CD8-positive, alpha-beta memory T cell (primary cell): Measurements from ENCODE around the gene IRF1. TPM values are rescaled to one million over a fixed set of nuclear protein-coding genes. Genes with fewer than 3 reads are reported as not detected.

ENCODE experiments used
- CTCF ChIA-PET: fragments of 350-600 bp; sonication (Branson Sonifier 250); formaldehyde crosslinking; loops from one replicate; lab custom pipeline; 2021; ENCODE audit warnings: antibody characterized with exemption; lab: Charles Lee
- POLR2A ChIA-PET: fragments of 350-600 bp; sonication (Branson Sonifier 250); formaldehyde crosslinking; loops from one replicate; lab custom pipeline; 2021; ENCODE audit warnings: antibody characterized with exemption; lab: Charles Lee
- DNase-seq, 5 donors: peaks; one replicate each; pipeline versions ENCODE4 v3.0.0 to v3.0.0-alpha.2; 2020 to 2022; ENCODE audit warnings: mixed read lengths in 1 of 5
- H3K27ac ChIP-seq: one replicate; pipeline ENCODE4 v1.7.0; 2013; ENCODE audit warnings: low read depth, mild to moderate bottlenecking, low read length, moderate library complexity
- H3K27me3 ChIP-seq: 2 replicates; pipeline ENCODE4 v1.7.0; 2013; ENCODE audit warnings: low read length, mild to moderate bottlenecking; ENCODE audit not compliant: insufficient read depth, poor library complexity, severe bottlenecking
- H3K36me3 ChIP-seq: 2 replicates; pipeline ENCODE4 v1.7.0; 2013; ENCODE audit warnings: mild to moderate bottlenecking, low read length, moderate library complexity; ENCODE audit not compliant: insufficient read depth
- H3K4me1 ChIP-seq: 2 replicates; pipeline ENCODE4 v1.7.0; 2013; ENCODE audit warnings: mild to moderate bottlenecking, low read length, moderate library complexity; ENCODE audit not compliant: insufficient read depth
- H3K4me3 ChIP-seq: 2 replicates; pipeline ENCODE4 v1.7.0; 2013; ENCODE audit warnings: mild to moderate bottlenecking, low read length
- H3K9me3 ChIP-seq: 2 replicates; pipeline ENCODE4 v1.7.0; 2013; ENCODE audit warnings: mild to moderate bottlenecking, low read length
- H3K27ac Mint-ChIP-seq, 8 donors: one replicate each; pipeline ENCODE4 v1.8.0; 2020 to 2021; ENCODE audit warnings: mixed read lengths in 8 of 8, mild to moderate bottlenecking in 6 of 8, inconsistent platforms in 3 of 8, moderate library complexity in 3 of 8
- H3K27me3 Mint-ChIP-seq, 2 donors: one replicate each; pipeline ENCODE4 v1.8.0; 2020 to 2021; ENCODE audit warnings: mixed read lengths in 2 of 2, mild to moderate bottlenecking in 1 of 2, moderate library complexity in 1 of 2
- H3K36me3 Mint-ChIP-seq, 3 donors: one replicate each; pipeline ENCODE4 v1.8.0; 2020 to 2021; ENCODE audit warnings: mixed read lengths in 3 of 3, inconsistent platforms in 1 of 3, mild to moderate bottlenecking in 1 of 3
- H3K4me1 Mint-ChIP-seq, 3 donors: one replicate each; pipeline ENCODE4 v1.8.0; 2020 to 2021; ENCODE audit warnings: mixed read lengths in 3 of 3, inconsistent platforms in 1 of 3, mild to moderate bottlenecking in 1 of 3
- H3K4me3 Mint-ChIP-seq, 7 donors: one replicate each; pipeline ENCODE4 v1.8.0; 2020 to 2021; ENCODE audit warnings: mixed read lengths in 7 of 7, mild to moderate bottlenecking in 6 of 7, moderate library complexity in 4 of 7, inconsistent platforms in 2 of 7
- H3K9me3 Mint-ChIP-seq, 5 donors: one replicate each; pipeline ENCODE4 v1.8.0; 2020 to 2022; ENCODE audit warnings: mixed read lengths in 5 of 5, mild to moderate bottlenecking in 3 of 5, moderate library complexity in 2 of 5, inconsistent platforms in 1 of 5
- polyA plus RNA-seq: library from polyadenylated mRNA; unstranded; fragments of 300-500 nt; fragmentation: Illumina TruSeq; gene quantifications from one replicate; pipeline ENCODE4 v1.2.3, GENCODE V29; 2021
- total RNA-seq, 2 experiments: library from RNA; stranded (reverse); gene quantifications; one replicate each; pipeline ENCODE4 v1.2.3, GENCODE V29; 2021

Gene IRF1
- total and polyA plus RNA-seq, 3 experiments from 2014 or later, result 115 to 204 (median 121) TPM

GRCh38 chr5:132480893-132481595 is 9.5 kb downstream of the IRF1 start:
- H3K36me3 ChIP-seq, result peaks cover 33% of the 10 kb centered on the region
- no peak overlapping the region for H3K27ac ChIP-seq
- peak in 3 of 5 donors; percentile 21 to 32 (median 25) for DNase-seq
- peaks cover 19 to 58% (median 25%) of the 10 kb centered on the region in 3 donors for H3K36me3 Mint-ChIP-seq
- H3K4me3 ChIP-seq, result no peak overlapping the region
- H3K27ac Mint-ChIP-seq, result peak overlapping the region; percentile 63 to 98 (median 88)
- H3K27me3 ChIP-seq, result no peaks in the 10 kb centered on the region
- ChIA-PET POLR2A (interaction anchor here (1.0 to 16.3 kb wide), 7 partner anchors 8 to 70 kb away, joined by 5 to 182 read pairs (median 29); partner anchors contain the start of gene IRF1), CTCF (interaction anchor here (0.9 to 13.7 kb wide), 15 partner anchors 9 to 112 kb away, joined by 3 to 222 read pairs (median 13); partner anchors contain the start of genes IRF1 and SLC22A5)
- no peaks in the 10 kb centered on the region for H3K9me3 ChIP-seq
- H3K4me1 Mint-ChIP-seq, result peaks cover 80 to 94% (median 81%) of the 10 kb centered on the region in 3 donors
- H3K27me3 Mint-ChIP-seq, result peaks cover 0 to 9% of the 10 kb centered on the region in 2 donors
- H3K4me1 ChIP-seq, result peaks cover 73% of the 10 kb centered on the region
- H3K4me3 Mint-ChIP-seq, result peak overlapping the region in 3 of 7 donors; percentile 15 to 46 (median 41)
- H3K9me3 Mint-ChIP-seq, result peaks cover 0 to 4% (median 0%) of the 10 kb centered on the region in 5 donors

GRCh38 chr5:132480546-132480892 is 10.1 kb downstream of the IRF1 start:
- H3K4me3 ChIP-seq, result no peak overlapping the region
- peaks cover 28% of the 10 kb centered on the region for H3K36me3 ChIP-seq
- Mint-ChIP-seq H3K27me3 (peaks cover 0 to 9% of the 10 kb centered on the region in 2 donors), H3K4me1 (peaks cover 80 to 94% (median 81%) of the 10 kb centered on the region in 3 donors), H3K9me3 (peaks cover 0 to 5% (median 0%) of the 10 kb centered on the region in 5 donors), H3K27ac (peak overlapping the region; percentile 63 to 98 (median 88)), H3K36me3 (peaks cover 14 to 58% (median 20%) of the 10 kb centered on the region in 3 donors), H3K4me3 (peak overlapping the region in 4 of 7 donors; percentile 12 to 58 (median 36))
- H3K27ac ChIP-seq, result no peak overlapping the region
- H3K4me1 ChIP-seq, result peaks cover 73% of the 10 kb centered on the region
- CTCF ChIA-PET, result interaction anchor here (1.0 to 13.7 kb wide), 16 partner anchors 10 to 111 kb away, joined by 3 to 222 read pairs (median 12); partner anchors contain the start of genes IRF1 and SLC22A5
- H3K9me3 ChIP-seq, result no peaks in the 10 kb centered on the region
- POLR2A ChIA-PET, result interaction anchor here (1.0 to 16.3 kb wide), 10 partner anchors 9 to 69 kb away, joined by 3 to 182 read pairs (median 26); partner anchors contain the start of gene IRF1
- DNase-seq, result peak in 1 of 5 donors; percentile 22
- no peaks in the 10 kb centered on the region for H3K27me3 ChIP-seq

- Mint-ChIP-seq H3K4me1 (peaks cover 78 to 94% (median 79%) of the 10 kb centered on the region in 3 donors), H3K36me3 (peaks cover 9 to 53% (median 17%) of the 10 kb centered on the region in 3 donors), H3K27ac (peak overlapping the region; percentile 68 to 98 (median 94)), H3K9me3 (peaks cover 0 to 5% (median 0%) of the 10 kb centered on the region in 5 donors), H3K4me3 (peak overlapping the region in 4 of 7 donors; percentile 12 to 58 (median 28)), H3K27me3 (peaks cover 0 to 9% of the 10 kb centered on the region in 2 donors)
- H3K4me1 ChIP-seq, result peaks cover 73% of the 10 kb centered on the region
- H3K9me3 ChIP-seq, result no peaks in the 10 kb centered on the region
- H3K36me3 ChIP-seq, result peaks cover 23% of the 10 kb centered on the region
- CTCF ChIA-PET, result interaction anchor here (0.8 to 13.7 kb wide), 21 partner anchors 8 to 111 kb away, joined by 3 to 222 read pairs (median 7); partner anchors contain the start of genes IRF1 and SLC22A5
- DNase-seq, result peak in 3 of 5 donors; percentile 21 to 43 (median 32)
- POLR2A ChIA-PET, result interaction anchor here (1.0 to 16.3 kb wide), 11 partner anchors 9 to 69 kb away, joined by 3 to 182 read pairs (median 24); partner anchors contain the start of gene IRF1
- no peaks in the 10 kb centered on the region for H3K27me3 ChIP-seq
- no peak overlapping the region for H3K27ac ChIP-seq
- H3K4me3 ChIP-seq, result no peak overlapping the region
These were observed 10.5 kb downstream of the IRF1 start for GRCh38 chr5:132480042-132480441.

- Histone ChIP-seq H3K36me3 (peaks cover 18% of the 10 kb centered on the region), H3K9me3 (no peaks in the 10 kb centered on the region), H3K27ac (no peak overlapping the region), H3K27me3 (no peaks in the 10 kb centered on the region), H3K4me1 (peaks cover 73% of the 10 kb centered on the region), H3K4me3 (no peak overlapping the region)
- POLR2A ChIA-PET, result interaction anchor here (1.0 to 16.3 kb wide), 15 partner anchors 8 to 70 kb away, joined by 3 to 182 read pairs (median 10); partner anchors contain the start of gene IRF1
- H3K27me3 Mint-ChIP-seq, result peaks cover 0 to 9% of the 10 kb centered on the region in 2 donors
- DNase-seq, result peak in 2 of 5 donors; percentile 10 to 18
- H3K4me3 Mint-ChIP-seq, result peak overlapping the region in 6 of 7 donors; percentile 6 to 58 (median 30)
- peaks cover 79 to 94% (median 82%) of the 10 kb centered on the region in 3 donors for H3K4me1 Mint-ChIP-seq
- CTCF ChIA-PET, result interaction anchor here (0.8 to 13.7 kb wide), 19 partner anchors 7 to 110 kb away, joined by 3 to 222 read pairs (median 11); partner anchors contain the start of genes IRF1 and SLC22A5
- peak overlapping the region; percentile 72 to 98 (median 94) for H3K27ac Mint-ChIP-seq
- peaks cover 0 to 5% (median 0%) of the 10 kb centered on the region in 5 donors for H3K9me3 Mint-ChIP-seq
- peaks cover 6 to 46% (median 12%) of the 10 kb centered on the region in 3 donors for H3K36me3 Mint-ChIP-seq
These were observed 11.2 kb downstream of the IRF1 start for GRCh38 chr5:132479111-132479951.

DNA sequence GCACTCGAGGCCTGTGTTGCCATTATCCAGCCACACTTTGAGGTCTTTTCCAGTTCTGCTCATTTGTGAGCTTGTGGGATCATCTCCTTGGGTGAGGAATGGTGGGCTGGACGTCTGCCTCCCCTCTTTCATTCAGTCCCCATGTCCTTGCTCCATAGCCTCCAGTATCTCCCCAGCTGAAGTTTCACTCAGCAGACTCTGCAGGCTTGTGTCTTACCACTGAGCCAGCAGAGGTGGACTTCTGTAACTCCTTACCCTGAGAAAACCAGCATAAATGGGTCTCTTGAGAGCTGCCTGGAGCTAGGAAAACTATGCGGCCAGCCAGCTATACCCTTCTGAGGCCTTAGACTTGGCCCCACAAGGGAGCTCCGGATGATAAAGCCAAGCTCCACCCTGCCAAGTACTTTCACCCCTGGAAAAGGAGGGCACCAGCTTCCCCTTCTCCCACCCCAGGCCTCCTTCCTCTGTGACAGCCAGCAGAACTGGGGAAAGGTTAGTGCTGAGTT is 12.2 kb downstream of the IRF1 start:
- Mint-ChIP-seq H3K27me3 (peaks cover 0 to 7% of the 10 kb centered on the region in 2 donors), H3K4me3 (peak overlapping the region; percentile 2 to 57 (median 29)), H3K27ac (peak overlapping the region; percentile 72 to 98 (median 94)), H3K9me3 (peaks cover 0 to 5% (median 0%) of the 10 kb centered on the region in 5 donors), H3K4me1 (peaks cover 81 to 94% (median 81%) of the 10 kb centered on the region in 3 donors), H3K36me3 (peaks cover 0 to 37% (median 5%) of the 10 kb centered on the region in 3 donors)
- Histone ChIP-seq H3K27ac (no peak overlapping the region), H3K27me3 (no peaks in the 10 kb centered on the region), H3K4me1 (peaks cover 73% of the 10 kb centered on the region), H3K9me3 (no peaks in the 10 kb centered on the region), H3K36me3 (peaks cover 8% of the 10 kb centered on the region), H3K4me3 (no peak overlapping the region)
- no peak for DNase-seq
- CTCF ChIA-PET, result interaction anchor here (0.8 to 13.7 kb wide), 14 partner anchors 12 to 92 kb away, joined by 3 to 222 read pairs (median 14); partner anchors contain the start of gene IRF1
- POLR2A ChIA-PET, result interaction anchor here (0.6 to 16.3 kb wide), 15 partner anchors 11 to 357 kb away, joined by 3 to 182 read pairs (median 10); partner anchors contain the start of genes IRF1 and SLC22A5

GRCh38 chr5:132477784-132478365 is 12.7 kb downstream of the IRF1 start:
- Histone ChIP-seq H3K36me3 (peaks cover 3% of the 10 kb centered on the region), H3K4me3 (no peak overlapping the region), H3K27me3 (no peaks in the 10 kb centered on the region), H3K27ac (no peak overlapping the region), H3K4me1 (peaks cover 75% of the 10 kb centered on the region), H3K9me3 (no peaks in the 10 kb centered on the region)
- H3K9me3 Mint-ChIP-seq, result peaks cover 0 to 5% (median 0%) of the 10 kb centered on the region in 5 donors
- H3K27ac Mint-ChIP-seq, result peak overlapping the region; percentile 72 to 98 (median 94)
- H3K27me3 Mint-ChIP-seq, result peaks cover 0 to 9% of the 10 kb centered on the region in 2 donors
- ChIA-PET CTCF (interaction anchor here (0.8 to 13.7 kb wide), 13 partner anchors 12 to 91 kb away, joined by 3 to 222 read pairs (median 17); partner anchors contain the start of gene IRF1), POLR2A (interaction anchor here (0.6 to 16.3 kb wide), 11 partner anchors 11 to 358 kb away, joined by 3 to 182 read pairs (median 14); partner anchors contain the start of genes IRF1 and SLC22A5)
- peaks cover 0 to 36% (median 2%) of the 10 kb centered on the region in 3 donors for H3K36me3 Mint-ChIP-seq
- peak overlapping the region; percentile 2 to 70 (median 36) for H3K4me3 Mint-ChIP-seq
- H3K4me1 Mint-ChIP-seq, result peaks cover 84 to 94% (median 86%) of the 10 kb centered on the region in 3 donors
- DNase-seq, result peak in 1 of 5 donors; percentile 45
